DND-41 (cell line): ENCODE data around the gene ALDH1A1.

Source experiments
- ATAC-seq: fragments of 200-7000 bp; cut with Tn5 transposase; 3 replicates; pipeline ENCODE4 v1.9.1; 2021; ENCODE audit warnings: low read depth; ENCODE audit not compliant: insufficient read depth
- DNase-seq: peaks from one replicate; pipeline ENCODE4 v3.0.0-alpha.2; 2020
- H2AFZ ChIP-seq: 2 replicates; pipeline ENCODE4 v1.6.0; 2012; ENCODE audit warnings: low read depth, low read length
- H3K27ac ChIP-seq: 2 replicates; pipeline ENCODE4 v1.5.1; 2012; ENCODE audit warnings: low read length, inconsistent platforms
- H3K27me3 ChIP-seq: fragments of 200-600 bp; sonication (generic); 2 replicates; pipeline ENCODE4 v1.6.0; 2012; ENCODE audit warnings: low read length, mild to moderate bottlenecking, inconsistent platforms; ENCODE audit not compliant: insufficient read depth, poor library complexity
- H3K36me3 ChIP-seq: 2 replicates; pipeline ENCODE4 v1.5.1; 2012; ENCODE audit warnings: low read length, inconsistent platforms; ENCODE audit not compliant: insufficient read depth
- H3K4me1 ChIP-seq: 2 replicates; pipeline ENCODE4 v1.5.1; 2012; ENCODE audit warnings: mild to moderate bottlenecking, low read length; ENCODE audit not compliant: insufficient read depth
- H3K4me2 ChIP-seq: 2 replicates; pipeline ENCODE4 v1.6.0; 2012; ENCODE audit warnings: mild to moderate bottlenecking, moderate library complexity, low read length, inconsistent platforms; ENCODE audit not compliant: insufficient read depth
- H3K4me3 ChIP-seq, 2 experiments: fragments of 200-600 bp in 1 of 2; shearing (Covaris generic) in 1 of 2; 2 replicates each; pipeline ENCODE4 v1.5.1; 2012 to 2016; ENCODE audit warnings: inconsistent platforms in 2 of 2, low read length in 2 of 2, mild to moderate bottlenecking in 2 of 2, low read depth in 1 of 2, moderate library complexity in 1 of 2
- H3K79me2 ChIP-seq: 2 replicates; pipeline ENCODE4 v1.6.0; 2012; ENCODE audit warnings: low read length, inconsistent platforms; ENCODE audit not compliant: insufficient read depth
- H3K9ac ChIP-seq: 2 replicates; pipeline ENCODE4 v1.6.0; 2012; ENCODE audit warnings: low read depth, mild to moderate bottlenecking, inconsistent platforms, low read length, moderate library complexity
- H3K9me3 ChIP-seq: 2 replicates; pipeline ENCODE4 v1.5.1; 2012; ENCODE audit warnings: low read length, moderate library complexity, mild to moderate bottlenecking, inconsistent platforms; ENCODE audit not compliant: insufficient read depth, severe bottlenecking
- H4K20me1 ChIP-seq: 2 replicates; pipeline ENCODE4 v1.6.0; 2012; ENCODE audit warnings: low read length; ENCODE audit not compliant: insufficient read depth
- CTCF ChIP-seq: IDR thresholded peaks from 2 replicates; pipeline ENCODE4 v1.5.1; 2012; ENCODE audit warnings: borderline replicate concordance, low read length, moderate library complexity, mild to moderate bottlenecking; ENCODE audit not compliant: poor library complexity, severe bottlenecking; ENCODE audit errors: extremely low read depth
- EZH2 ChIP-seq: IDR thresholded peaks from 3 replicates; pipeline ENCODE4 v1.6.1; 2012; ENCODE audit warnings: borderline replicate concordance, low read depth, mild to moderate bottlenecking, moderate library complexity, low read length, inconsistent platforms; ENCODE audit not compliant: severe bottlenecking

Gene ALDH1A1

GRCh38 chr9:72894342-72894741 is 58.5 kb downstream of the ALDH1A1 start:
- no peaks in the 10 kb centered on the region for H3K4me1 ChIP-seq
- no peak for ATAC-seq
- no peaks in the 10 kb centered on the region for H3K79me2 ChIP-seq
- DNase-seq, result no peak
- H3K36me3 ChIP-seq, result no peaks in the 10 kb centered on the region
- no peaks in the 10 kb centered on the region for H4K20me1 ChIP-seq
- no peak for TF ChIP-seq CTCF
- TF ChIP-seq EZH2, result no peak
- no peak overlapping the region for H3K9ac ChIP-seq
- no peaks in the 10 kb centered on the region for H3K9me3 ChIP-seq
- H3K4me3 ChIP-seq, result no peak overlapping the region
- H3K4me2 ChIP-seq, result no peak overlapping the region
- no peak overlapping the region for H3K27ac ChIP-seq
- no peak overlapping the region for H2AFZ ChIP-seq
- H3K27me3 ChIP-seq, result peaks cover 11% of the 10 kb centered on the region

- Histone ChIP-seq H3K27ac (no peak overlapping the region), H3K4me3 (no peak overlapping the region), H2AFZ (no peak overlapping the region), H4K20me1 (no peaks in the 10 kb centered on the region), H3K27me3 (peaks cover 11% of the 10 kb centered on the region), H3K4me2 (no peak overlapping the region), H3K79me2 (no peaks in the 10 kb centered on the region), H3K4me1 (no peaks in the 10 kb centered on the region), H3K36me3 (no peaks in the 10 kb centered on the region), H3K9ac (no peak overlapping the region), H3K9me3 (no peaks in the 10 kb centered on the region)
- TF ChIP-seq EZH2 (no peak), CTCF (no peak)
- no peak for ATAC-seq
- no peak for DNase-seq
Measured at GRCh38 chr9:72893437-72893836, 59.4 kb downstream of the ALDH1A1 start.

- no peaks in the 10 kb centered on the region for H3K4me1 ChIP-seq
- H3K4me2 ChIP-seq, result no peak overlapping the region
- H3K36me3 ChIP-seq, result no peaks in the 10 kb centered on the region
- H2AFZ ChIP-seq, result no peak overlapping the region
- H3K27me3 ChIP-seq, result peaks cover 11% of the 10 kb centered on the region
- no peak overlapping the region for H3K9ac ChIP-seq
- ATAC-seq (no peak), DNase-seq (no peak)
- TF ChIP-seq CTCF (no peak), EZH2 (no peak)
- no peak overlapping the region for H3K27ac ChIP-seq
- H3K79me2 ChIP-seq, result no peaks in the 10 kb centered on the region
- no peak overlapping the region for H3K4me3 ChIP-seq
- H4K20me1 ChIP-seq, result no peaks in the 10 kb centered on the region
- no peaks in the 10 kb centered on the region for H3K9me3 ChIP-seq
Measured at GRCh38 chr9:72891043-72891442, 61.8 kb downstream of the ALDH1A1 start.

- Histone ChIP-seq H3K9ac (no peak overlapping the region), H3K4me3 (no peak overlapping the region), H3K4me2 (no peak overlapping the region), H3K79me2 (no peaks in the 10 kb centered on the region), H2AFZ (no peak overlapping the region), H4K20me1 (no peaks in the 10 kb centered on the region), H3K36me3 (no peaks in the 10 kb centered on the region), H3K27ac (no peak overlapping the region), H3K9me3 (no peaks in the 10 kb centered on the region), H3K4me1 (no peaks in the 10 kb centered on the region), H3K27me3 (peaks cover 15% of the 10 kb centered on the region)
- no peak for DNase-seq
- no peak for TF ChIP-seq CTCF
- TF ChIP-seq EZH2, result no peak
- no peak for ATAC-seq
Measured at GRCh38 chr9:72888943-72889342, 63.9 kb downstream of the ALDH1A1 start.
